ENCODE data around the gene C10orf67.

Gene C10orf67

DNA sequence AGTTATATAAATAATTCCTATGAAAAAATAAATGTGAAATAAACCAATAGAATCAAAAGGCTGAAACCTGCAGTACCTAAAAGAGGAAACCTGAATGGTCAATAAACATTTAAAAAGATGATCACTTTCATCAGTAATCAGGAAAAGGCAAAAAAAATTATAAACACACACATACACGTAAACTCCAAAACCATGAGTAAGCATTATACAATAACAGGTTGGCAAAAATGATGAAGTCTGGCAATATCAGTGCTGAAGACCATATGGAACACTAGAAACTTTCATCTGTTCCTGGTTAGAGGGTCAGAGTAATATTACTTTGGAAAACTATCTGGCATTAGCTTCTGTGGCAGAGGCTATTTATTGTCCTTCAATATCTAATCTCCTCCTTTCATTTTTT lies 114.0 kb downstream of the C10orf67 start:
- H3K27me3 ChIP-seq (ENCODE audit: insufficient read depth, poor library complexity, severe bottlenecking), result peaks cover 12% of the 10 kb centered on the region
- DNase-seq (ENCODE audit: low spot score), result no peak
- no peaks in the 10 kb centered on the region for H3K4me1 ChIP-seq (ENCODE audit: insufficient read depth, poor library complexity, severe bottlenecking)
- no peaks in the 10 kb centered on the region for H3K36me3 ChIP-seq (ENCODE audit: low read depth)
- ATAC-seq (ENCODE audit: low read depth), result no peak
- TF ChIP-seq, protein P1, sequence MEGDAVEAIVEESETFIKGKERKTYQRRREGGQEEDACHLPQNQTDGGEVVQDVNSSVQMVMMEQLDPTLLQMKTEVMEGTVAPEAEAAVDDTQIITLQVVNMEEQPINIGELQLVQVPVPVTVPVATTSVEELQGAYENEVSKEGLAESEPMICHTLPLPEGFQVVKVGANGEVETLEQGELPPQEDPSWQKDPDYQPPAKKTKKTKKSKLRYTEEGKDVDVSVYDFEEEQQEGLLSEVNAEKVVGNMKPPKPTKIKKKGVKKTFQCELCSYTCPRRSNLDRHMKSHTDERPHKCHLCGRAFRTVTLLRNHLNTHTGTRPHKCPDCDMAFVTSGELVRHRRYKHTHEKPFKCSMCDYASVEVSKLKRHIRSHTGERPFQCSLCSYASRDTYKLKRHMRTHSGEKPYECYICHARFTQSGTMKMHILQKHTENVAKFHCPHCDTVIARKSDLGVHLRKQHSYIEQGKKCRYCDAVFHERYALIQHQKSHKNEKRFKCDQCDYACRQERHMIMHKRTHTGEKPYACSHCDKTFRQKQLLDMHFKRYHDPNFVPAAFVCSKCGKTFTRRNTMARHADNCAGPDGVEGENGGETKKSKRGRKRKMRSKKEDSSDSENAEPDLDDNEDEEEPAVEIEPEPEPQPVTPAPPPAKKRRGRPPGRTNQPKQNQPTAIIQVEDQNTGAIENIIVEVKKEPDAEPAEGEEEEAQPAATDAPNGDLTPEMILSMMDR (IDR thresholded peaks at IDR 0.05; ENCODE audit: poor library complexity, severe bottlenecking), result no peak
- no peaks in the 10 kb centered on the region for H3K9me3 ChIP-seq (ENCODE audit: severe bottlenecking)
- no peak overlapping the region for H3K4me3 ChIP-seq (ENCODE audit: severe bottlenecking)
- H3K27ac ChIP-seq (ENCODE audit: poor library complexity, severe bottlenecking), result no peak overlapping the region

DNA sequence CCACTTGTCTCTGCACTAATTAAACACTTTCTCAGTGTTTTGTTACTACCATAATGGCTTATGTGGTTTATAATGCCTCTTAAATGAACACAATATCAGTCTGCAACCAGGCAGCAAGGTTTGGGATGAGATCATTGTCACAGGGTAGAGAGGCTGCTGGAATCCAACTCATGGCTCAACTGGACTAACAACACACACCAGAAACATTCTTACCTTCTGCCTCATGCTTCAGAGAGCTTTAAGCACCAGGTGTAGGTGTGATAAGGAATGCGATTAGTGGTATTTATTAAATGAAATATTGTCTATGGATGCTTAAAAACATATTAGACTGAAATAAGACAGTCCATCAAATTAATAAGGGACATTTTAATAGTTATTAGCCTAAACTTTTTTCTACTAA lies 127.1 kb downstream of the C10orf67 start:
- H3K9me3 ChIP-seq (ENCODE audit: severe bottlenecking), result no peaks in the 10 kb centered on the region
- H3K4me3 ChIP-seq (ENCODE audit: severe bottlenecking), result no peak overlapping the region
- TF ChIP-seq, protein P1 (IDR thresholded peaks at IDR 0.05; ENCODE audit: poor library complexity, severe bottlenecking), result no peak
- no peaks in the 10 kb centered on the region for H3K36me3 ChIP-seq (ENCODE audit: low read depth)
- ATAC-seq (ENCODE audit: low read depth), result no peak
- H3K27ac ChIP-seq (ENCODE audit: poor library complexity, severe bottlenecking), result no peak overlapping the region
- peaks cover 36% of the 10 kb centered on the region for H3K27me3 ChIP-seq (ENCODE audit: insufficient read depth, poor library complexity, severe bottlenecking)
- DNase-seq (ENCODE audit: low spot score), result no peak
- H3K4me1 ChIP-seq (ENCODE audit: insufficient read depth, poor library complexity, severe bottlenecking), result no peaks in the 10 kb centered on the region

DNA sequence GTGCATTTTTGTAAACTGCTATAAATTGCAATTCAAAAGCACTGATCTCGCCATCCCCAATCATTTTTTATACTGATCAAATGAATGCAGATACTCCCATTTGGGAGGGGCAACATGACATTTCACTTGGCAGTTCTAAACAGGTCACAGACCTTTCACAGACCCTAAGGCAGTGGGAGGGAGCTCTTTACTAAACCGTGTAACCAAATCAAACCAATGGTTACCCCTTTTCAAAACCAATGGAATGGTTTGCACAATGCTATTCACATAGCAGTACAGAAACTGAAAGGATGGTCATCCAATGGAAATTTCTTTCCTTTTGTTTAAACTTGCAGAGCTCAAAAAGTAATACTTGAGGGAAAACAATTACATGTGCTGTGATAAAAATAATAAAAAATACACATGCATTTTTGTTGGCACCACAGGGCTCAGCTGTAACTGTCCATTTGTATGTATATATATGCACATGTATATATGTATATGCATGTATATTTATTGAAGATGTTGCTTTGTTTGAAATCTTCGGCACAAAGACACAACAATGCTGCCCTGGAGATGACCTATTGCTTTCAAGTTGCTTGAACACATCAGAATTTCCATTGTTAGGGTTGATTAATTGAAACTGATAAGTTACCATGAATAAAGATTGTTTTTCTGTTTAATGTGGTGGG lies 138.5 kb downstream of the C10orf67 start:
- Histone ChIP-seq H3K27me3 (ENCODE audit: insufficient read depth, poor library complexity, severe bottlenecking) (peaks cover 69% of the 10 kb centered on the region), H3K27ac (ENCODE audit: poor library complexity, severe bottlenecking) (no peak overlapping the region), H3K9me3 (ENCODE audit: severe bottlenecking) (no peaks in the 10 kb centered on the region), H3K4me1 (ENCODE audit: insufficient read depth, poor library complexity, severe bottlenecking) (no peaks in the 10 kb centered on the region), H3K36me3 (ENCODE audit: low read depth) (no peaks in the 10 kb centered on the region), H3K4me3 (ENCODE audit: severe bottlenecking) (no peak overlapping the region)
- TF ChIP-seq, protein P1 (IDR thresholded peaks at IDR 0.05; ENCODE audit: poor library complexity, severe bottlenecking), result no peak
- DNase-seq (ENCODE audit: low spot score) (no peak), ATAC-seq (ENCODE audit: low read depth) (no peak)

DNA sequence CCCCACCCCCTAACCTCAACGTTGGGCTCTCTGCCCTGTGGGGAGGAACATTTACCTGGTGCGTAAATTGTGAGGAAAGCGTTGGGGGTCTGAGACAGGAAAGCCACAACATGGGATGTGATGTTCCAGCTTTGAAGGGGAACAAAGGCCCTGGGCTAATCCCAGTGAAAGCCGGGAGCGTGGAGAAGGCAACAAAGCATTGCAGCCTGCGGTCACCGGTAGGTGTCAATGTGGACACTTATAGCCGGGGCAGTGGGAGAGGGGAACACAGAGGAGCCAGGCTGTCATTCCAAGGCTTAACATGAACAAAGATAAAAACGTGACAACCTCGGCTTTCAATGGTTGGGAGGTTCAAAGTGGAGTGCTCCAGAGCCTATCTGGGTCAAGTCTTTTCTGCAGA lies 139.8 kb downstream of the C10orf67 start:
- no peak for ATAC-seq (ENCODE audit: low read depth)

More for the DNA sequence above, 139.8 kb downstream of the C10orf67 start:
- Histone ChIP-seq H3K27ac (ENCODE audit: poor library complexity, severe bottlenecking) (no peak overlapping the region), H3K4me1 (ENCODE audit: insufficient read depth, poor library complexity, severe bottlenecking) (no peaks in the 10 kb centered on the region), H3K9me3 (ENCODE audit: severe bottlenecking) (no peaks in the 10 kb centered on the region), H3K36me3 (ENCODE audit: low read depth) (no peaks in the 10 kb centered on the region), H3K27me3 (ENCODE audit: insufficient read depth, poor library complexity, severe bottlenecking) (peaks cover 83% of the 10 kb centered on the region), H3K4me3 (ENCODE audit: severe bottlenecking) (no peak overlapping the region)
- TF ChIP-seq, protein P1 (IDR thresholded peaks at IDR 0.05; ENCODE audit: poor library complexity, severe bottlenecking), result no peak
- DNase-seq (ENCODE audit: low spot score), result no peak

Data from RWPE2 (cell line).